Activated naive CD4-positive, alpha-beta T cell treated with anti-CD3 and anti-CD28 coated beads, Interleukin-2, amount 50 U/mL, for 72 hours (primary cell): ENCODE measurements around the gene TRMO. TPM values are rescaled to one million over a fixed set of nuclear protein-coding genes. Genes with fewer than 3 reads are reported as not detected.
A peak's percentile ranks its signal among the peaks of the same experiment; 100 is the strongest.
"Not testable (repeated sequence)": the region's sequence is repeated elsewhere in the genome, so short reads cannot be mapped to it uniquely, and the experiment has no call there.

Experiments used
- ATAC-seq, 2 donors: fragments of 150-1000 bp; cut with Tn5 transposase; 2 replicates each; pipeline ENCODE4 v1.10.0; 2021; ENCODE audit warnings: mild to moderate bottlenecking in 2 of 2, moderate library complexity in 2 of 2
- DNase-seq, 2 donors: peaks; one replicate each; pipeline ENCODE4 v3.0.0; 2021 to 2022; ENCODE audit warnings: low spot score in 2 of 2
- H3K27ac Mint-ChIP-seq, 2 donors: one replicate each; pipeline ENCODE4 v1.8.0; 2022; ENCODE audit warnings: mild to moderate bottlenecking in 2 of 2, mixed read lengths in 2 of 2
- H3K36me3 Mint-ChIP-seq, 2 donors: one replicate each; pipeline ENCODE4 v1.8.0; 2022; ENCODE audit warnings: mixed read lengths in 2 of 2
- H3K9me3 Mint-ChIP-seq, 2 donors: one replicate each; pipeline ENCODE4 v1.8.0; 2022; ENCODE audit warnings: mixed read lengths in 2 of 2
- total RNA-seq, 2 donors: library from RNA; stranded (reverse); gene quantifications; one replicate each; pipeline ENCODE4 v1.2.3, GENCODE V29; 2022

Gene TRMO
- total RNA-seq, result 10 to 100 TPM; 16.3 to 16.9 TPM

- peak within 1 kb of the TSS; percentile 98 to 100 for H3K27ac Mint-ChIP-seq
- peak; percentile 83 to 84 for ATAC-seq
- DNase-seq, result peak; percentile 98 to 99
- no peaks in the 10 kb centered on the region for H3K9me3 Mint-ChIP-seq
- H3K36me3 Mint-ChIP-seq, result peaks cover 8 to 11% of the 10 kb centered on the region in 2 donors
Measured at GRCh38 chr9:97921959-97922724, at the start of gene TRMO. TRMO (minus strand) TSS chr9:97922500; CDS start chr9:97922493, 7 bp downstream.

GRCh38 chr9:97970165-97970564 lies 47.9 kb upstream of the TRMO start:
- peaks cover 0 to 3% of the 10 kb centered on the region in 2 donors for H3K9me3 Mint-ChIP-seq
- H3K27ac Mint-ChIP-seq, result no peak overlapping the region
- no peak for ATAC-seq
- H3K36me3 Mint-ChIP-seq, result peaks cover 0 to 3% of the 10 kb centered on the region in 2 donors
- no peak for DNase-seq

- Mint-ChIP-seq H3K27ac (no peak overlapping the region), H3K36me3 (no peaks in the 10 kb centered on the region), H3K9me3 (no peaks in the 10 kb centered on the region)
- ATAC-seq, result no peak
- no peak for DNase-seq
Measured at GRCh38 chr9:97969014-97969413, 46.7 kb upstream of the TRMO start.

- no peaks in the 10 kb centered on the region for H3K36me3 Mint-ChIP-seq
- H3K27ac Mint-ChIP-seq, result no peak overlapping the region
- ATAC-seq (no peak), DNase-seq (no peak)
- H3K9me3 Mint-ChIP-seq, result no peaks in the 10 kb centered on the region
Measured at GRCh38 chr9:97966493-97966892, 44.2 kb upstream of the TRMO start.

- no peak overlapping the region for H3K27ac Mint-ChIP-seq
- H3K9me3 Mint-ChIP-seq, result no peaks in the 10 kb centered on the region
- no peak for ATAC-seq
- no peak for DNase-seq
- H3K36me3 Mint-ChIP-seq, result no peaks in the 10 kb centered on the region
Measured at GRCh38 chr9:97964901-97965300, 42.6 kb upstream of the TRMO start.

GRCh38 chr9:97963232-97963631 lies 40.9 kb upstream of the TRMO start:
- no peaks in the 10 kb centered on the region for H3K9me3 Mint-ChIP-seq
- H3K27ac Mint-ChIP-seq, result no peak overlapping the region
- H3K36me3 Mint-ChIP-seq, result no peaks in the 10 kb centered on the region

GRCh38 chr9:97962575-97962974 lies 40.3 kb upstream of the TRMO start:
- H3K9me3 Mint-ChIP-seq, result no peaks in the 10 kb centered on the region
- ATAC-seq (no peak), DNase-seq (no peak)
- no peaks in the 10 kb centered on the region for H3K36me3 Mint-ChIP-seq
- H3K27ac Mint-ChIP-seq, result no peak overlapping the region

More at GRCh38 chr9:97963232-97963631, 40.9 kb upstream of the TRMO start:
- ATAC-seq, result no peak
- DNase-seq, result no peak

- no peak overlapping the region for H3K27ac Mint-ChIP-seq
- no peaks in the 10 kb centered on the region for H3K36me3 Mint-ChIP-seq
- ATAC-seq (no peak), DNase-seq (no peak)
- H3K9me3 Mint-ChIP-seq, result no peaks in the 10 kb centered on the region
Measured at GRCh38 chr9:97962136-97962535, 39.8 kb upstream of the TRMO start.

GRCh38 chr9:97961361-97961760 lies 39.1 kb upstream of the TRMO start:
- Mint-ChIP-seq H3K36me3 (no peaks in the 10 kb centered on the region), H3K27ac (no peak overlapping the region), H3K9me3 (no peaks in the 10 kb centered on the region)
- DNase-seq, result no peak
- no peak for ATAC-seq

- H3K9me3 Mint-ChIP-seq, H3K27ac Mint-ChIP-seq, H3K36me3 Mint-ChIP-seq, ATAC-seq, DNase-seq: not testable (repeated sequence)
Measured at GRCh38 chr9:97960678-97961328, 38.5 kb upstream of the TRMO start.

- H3K36me3 Mint-ChIP-seq, result no peaks in the 10 kb centered on the region
- no peak for ATAC-seq
- H3K9me3 Mint-ChIP-seq, result no peaks in the 10 kb centered on the region
- no peak overlapping the region for H3K27ac Mint-ChIP-seq
- DNase-seq, result no peak
Measured at GRCh38 chr9:97959585-97959984, 37.3 kb upstream of the TRMO start.

- DNase-seq (no peak), ATAC-seq (peak; percentile 40 to 71)
- Mint-ChIP-seq H3K36me3 (no peaks in the 10 kb centered on the region), H3K9me3 (no peaks in the 10 kb centered on the region), H3K27ac (peak overlapping the region in 1 of 2 donors; percentile 32)
Measured at GRCh38 chr9:97958812-97959511, 36.7 kb upstream of the TRMO start.

GRCh38 chr9:97956331-97956730 lies 34.0 kb upstream of the TRMO start:
- DNase-seq, result no peak
- H3K27ac Mint-ChIP-seq, result no peak overlapping the region
- peak in 1 of 2 donors; percentile 33 for ATAC-seq
- no peaks in the 10 kb centered on the region for H3K36me3 Mint-ChIP-seq
- no peaks in the 10 kb centered on the region for H3K9me3 Mint-ChIP-seq

GRCh38 chr9:97954550-97954989 lies 32.3 kb upstream of the TRMO start:
- Mint-ChIP-seq H3K9me3 (no peaks in the 10 kb centered on the region), H3K36me3 (peaks cover 0 to 5% of the 10 kb centered on the region in 2 donors), H3K27ac (no peak overlapping the region)
- ATAC-seq (peak; percentile 95 to 98), DNase-seq (peak; percentile 46 to 60)

- H3K27ac Mint-ChIP-seq, H3K9me3 Mint-ChIP-seq, DNase-seq, H3K36me3 Mint-ChIP-seq, ATAC-seq: not testable (repeated sequence)
Measured at GRCh38 chr9:97950873-97951272, 28.6 kb upstream of the TRMO start.

- ATAC-seq, H3K9me3 Mint-ChIP-seq, DNase-seq, H3K27ac Mint-ChIP-seq, H3K36me3 Mint-ChIP-seq: not testable (repeated sequence)
Measured at GRCh38 chr9:97947094-97947493, 24.8 kb upstream of the TRMO start.

GRCh38 chr9:97945470-97945869 lies 23.2 kb upstream of the TRMO start:
- not testable (repeated sequence) for H3K36me3 Mint-ChIP-seq, H3K27ac Mint-ChIP-seq

More at GRCh38 chr9:97945470-97945869, 23.2 kb upstream of the TRMO start:
- DNase-seq, H3K9me3 Mint-ChIP-seq, ATAC-seq: not testable (repeated sequence)
